Adrenal gland (tissue), 5 donors: ENCODE measurements around the gene CEMIP2.

Experiments
- CTCF ChIP-seq, 6 experiments: fragments of 450-650 bp in 4 of 6; fragments of 200-600 bp in 2 of 6; sonication (generic) in 1 of 6; IDR thresholded peaks; 1 replicate in 5 of 6; 2 replicates in 1 of 6; pipeline versions ENCODE4 v1.5.1 to v1.8.0; 2016 to 2021; ENCODE audit warnings: antibody characterized with exemption in 6 of 6, mild to moderate bottlenecking in 2 of 6, moderate library complexity in 1 of 6
- POLR2A ChIP-seq, 2 donors: fragments of 450-650 bp; IDR thresholded peaks; one replicate each; pipeline ENCODE4 v1.6.1; 2017; ENCODE audit warnings: antibody characterized with exemption in 2 of 2, mild to moderate bottlenecking in 2 of 2, moderate library complexity in 1 of 2
- donor health status: DM: no; HTN: no; CAD: no.

DNA sequence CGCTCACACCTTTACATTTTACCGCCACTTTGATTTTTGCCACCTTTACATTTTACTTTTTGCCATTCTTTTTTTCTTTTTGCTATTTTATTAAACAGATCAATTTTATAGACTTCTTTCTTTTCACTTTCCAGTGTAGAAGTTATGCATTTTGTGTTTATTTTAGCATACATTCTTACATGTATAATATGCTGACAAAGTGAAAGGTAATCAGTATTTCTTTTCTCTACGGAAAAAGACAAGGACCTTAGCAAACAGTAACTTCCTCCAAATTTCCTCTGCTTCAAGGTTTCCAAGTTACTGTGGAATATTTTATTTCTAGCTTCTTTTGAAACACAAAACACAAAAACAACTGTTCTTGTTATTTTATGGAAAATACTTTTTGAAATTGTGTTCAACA lies 97.0 kb downstream of the CEMIP2 start:
- TF ChIP-seq CTCF (IDR thresholded peaks at IDR 0.05) (no peak), POLR2A (IDR thresholded peaks at IDR 0.05) (no peak)
